ENCODE data around the gene CCNY. TPM values are rescaled to one million over a fixed set of nuclear protein-coding genes. Genes with fewer than 3 reads are reported as not detected.

Gene CCNY
- total RNA-seq, 1 donor from 2014 or later: 41.3 TPM

DNA sequence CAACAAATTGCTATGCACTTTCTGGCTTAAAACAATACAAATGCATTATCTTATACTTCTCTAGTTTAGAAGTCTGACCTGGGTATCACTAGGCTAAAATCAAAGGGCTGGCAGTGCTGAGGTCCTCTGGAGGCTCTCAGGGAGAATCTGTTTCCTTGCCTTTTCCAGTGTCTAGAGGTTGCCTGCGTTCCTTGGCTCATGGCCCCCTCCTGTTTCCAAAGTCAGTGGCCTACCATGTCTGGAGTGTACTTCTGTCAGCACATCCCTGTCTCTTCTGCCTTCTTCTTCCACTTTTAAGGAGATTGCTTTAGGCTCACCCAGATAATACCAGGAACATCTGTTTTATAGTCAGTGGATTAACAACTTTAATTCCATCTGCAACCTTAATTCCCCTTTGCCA lies 52.4 kb downstream of the CCNY start:
- Histone ChIP-seq H3K4me3 (ENCODE audit: low read depth, low read length) (no peak overlapping the region), H3K36me3 (ENCODE audit: control insufficient read depth, insufficient read depth, low read length) (no peaks in the 10 kb centered on the region), H3K27me3 (ENCODE audit: control insufficient read depth, insufficient read depth, low read length) (no peaks in the 10 kb centered on the region)
- TF ChIP-seq, protein P1, sequence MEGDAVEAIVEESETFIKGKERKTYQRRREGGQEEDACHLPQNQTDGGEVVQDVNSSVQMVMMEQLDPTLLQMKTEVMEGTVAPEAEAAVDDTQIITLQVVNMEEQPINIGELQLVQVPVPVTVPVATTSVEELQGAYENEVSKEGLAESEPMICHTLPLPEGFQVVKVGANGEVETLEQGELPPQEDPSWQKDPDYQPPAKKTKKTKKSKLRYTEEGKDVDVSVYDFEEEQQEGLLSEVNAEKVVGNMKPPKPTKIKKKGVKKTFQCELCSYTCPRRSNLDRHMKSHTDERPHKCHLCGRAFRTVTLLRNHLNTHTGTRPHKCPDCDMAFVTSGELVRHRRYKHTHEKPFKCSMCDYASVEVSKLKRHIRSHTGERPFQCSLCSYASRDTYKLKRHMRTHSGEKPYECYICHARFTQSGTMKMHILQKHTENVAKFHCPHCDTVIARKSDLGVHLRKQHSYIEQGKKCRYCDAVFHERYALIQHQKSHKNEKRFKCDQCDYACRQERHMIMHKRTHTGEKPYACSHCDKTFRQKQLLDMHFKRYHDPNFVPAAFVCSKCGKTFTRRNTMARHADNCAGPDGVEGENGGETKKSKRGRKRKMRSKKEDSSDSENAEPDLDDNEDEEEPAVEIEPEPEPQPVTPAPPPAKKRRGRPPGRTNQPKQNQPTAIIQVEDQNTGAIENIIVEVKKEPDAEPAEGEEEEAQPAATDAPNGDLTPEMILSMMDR (IDR thresholded peaks at IDR 0.05; ENCODE audit: insufficient read depth, low read length, poor library complexity, severe bottlenecking): no peak
- no peak for DNase-seq (ENCODE audit: low read depth)

DNA sequence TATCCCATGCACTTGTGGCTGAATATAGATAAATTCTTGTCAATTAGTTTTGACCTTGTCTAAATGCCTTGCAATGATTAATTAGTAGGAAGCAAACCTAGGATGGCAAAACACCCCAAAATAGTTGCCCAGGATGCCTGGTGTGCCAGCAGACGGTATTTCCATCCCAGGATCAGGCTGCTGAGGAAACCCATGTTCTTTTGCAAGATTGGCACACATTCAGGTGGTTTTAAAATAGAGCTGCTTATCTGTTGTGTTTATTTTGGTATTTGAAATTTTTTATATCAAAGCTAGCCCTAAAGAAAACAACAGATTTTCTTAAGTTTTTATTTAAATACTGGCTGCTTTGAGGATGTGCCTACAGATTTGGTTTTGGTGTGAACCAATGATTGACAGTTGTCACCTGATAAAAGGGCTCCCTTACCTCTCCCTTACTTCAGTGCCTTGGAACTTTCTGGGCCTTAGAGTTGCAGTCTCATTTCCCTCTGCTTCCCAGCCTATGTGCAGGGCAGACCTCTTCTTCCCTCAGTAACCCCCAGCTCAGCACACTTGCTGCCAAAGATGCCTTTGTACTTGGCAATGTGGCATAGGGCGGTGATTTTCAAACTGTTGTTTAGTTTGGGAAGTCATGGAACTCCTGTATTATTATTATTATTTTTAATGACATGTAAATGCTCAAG lies 54.0 kb downstream of the CCNY start:
- H3K27me3 ChIP-seq (ENCODE audit: control insufficient read depth, insufficient read depth, low read length): no peaks in the 10 kb centered on the region
- H3K36me3 ChIP-seq (ENCODE audit: control insufficient read depth, insufficient read depth, low read length): no peaks in the 10 kb centered on the region
- TF ChIP-seq, protein P1 (IDR thresholded peaks at IDR 0.05; ENCODE audit: insufficient read depth, low read length, poor library complexity, severe bottlenecking): no peak
- DNase-seq (ENCODE audit: low read depth): no peak
- no peak overlapping the region for H3K4me3 ChIP-seq (ENCODE audit: low read depth, low read length)

DNA sequence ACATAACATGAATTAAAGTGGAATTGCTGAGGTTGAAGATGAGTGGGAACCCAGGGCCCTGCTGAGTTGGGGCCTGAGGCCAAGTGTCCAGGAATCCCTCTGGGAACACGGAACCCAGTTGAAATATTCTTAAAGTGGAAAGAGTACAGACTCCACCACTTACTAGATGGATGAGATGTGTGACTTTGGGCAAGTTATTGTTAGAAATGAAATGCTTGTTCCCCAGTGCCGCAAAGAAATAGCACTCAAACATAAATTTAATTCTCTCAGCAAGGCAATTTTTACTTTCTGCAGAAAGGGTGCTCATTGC lies 54.5 kb downstream of the CCNY start:
- Histone ChIP-seq H3K4me3 (ENCODE audit: low read depth, low read length) (no peak overlapping the region), H3K27me3 (ENCODE audit: control insufficient read depth, insufficient read depth, low read length) (no peaks in the 10 kb centered on the region), H3K36me3 (ENCODE audit: control insufficient read depth, insufficient read depth, low read length) (no peaks in the 10 kb centered on the region)
- DNase-seq (ENCODE audit: low read depth): no peak
- TF ChIP-seq, protein P1 (IDR thresholded peaks at IDR 0.05; ENCODE audit: insufficient read depth, low read length, poor library complexity, severe bottlenecking): no peak

DNA sequence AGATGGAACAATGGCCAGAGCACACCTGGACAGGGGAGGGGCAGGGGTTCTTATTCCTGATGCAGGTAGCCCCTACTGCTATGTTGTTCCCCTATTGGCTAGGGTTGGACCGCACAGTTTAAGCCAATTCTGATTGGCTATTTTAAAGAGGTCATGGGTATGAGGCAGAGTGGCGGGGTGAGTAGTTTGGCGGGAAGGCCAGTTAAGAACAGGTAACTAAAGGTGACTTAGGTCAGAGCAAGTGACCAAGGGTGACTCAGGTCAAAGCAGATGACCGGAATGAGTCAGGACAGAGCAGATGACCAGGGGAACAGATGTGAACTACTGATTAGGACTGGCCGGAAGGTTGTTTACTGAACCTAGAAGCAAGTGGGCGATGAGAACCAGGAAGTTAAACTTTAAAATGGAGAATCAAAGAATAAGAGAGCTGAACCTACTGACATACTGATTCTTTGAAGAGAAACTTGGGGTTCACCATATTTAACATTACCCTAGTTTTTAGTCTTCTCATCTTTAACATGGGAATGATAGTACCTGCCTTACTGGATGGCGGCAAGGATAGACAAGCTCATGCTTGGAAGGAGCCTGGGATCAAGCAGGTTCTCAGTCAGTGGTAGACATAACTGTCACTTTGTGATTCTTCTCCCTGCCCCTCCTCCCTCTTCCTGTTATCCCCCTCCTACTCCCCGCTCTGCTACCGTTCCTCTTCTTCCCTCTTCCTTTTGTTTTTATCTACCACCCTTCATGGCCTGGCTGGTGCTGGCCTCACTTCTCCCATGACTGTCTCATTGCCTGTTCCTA lies 55.0 kb downstream of the CCNY start:
- TF ChIP-seq, protein P1 (IDR thresholded peaks at IDR 0.05; ENCODE audit: insufficient read depth, low read length, poor library complexity, severe bottlenecking): no peak
- no peaks in the 10 kb centered on the region for H3K36me3 ChIP-seq (ENCODE audit: control insufficient read depth, insufficient read depth, low read length)
- H3K4me3 ChIP-seq (ENCODE audit: low read depth, low read length): no peak overlapping the region
- no peak for DNase-seq (ENCODE audit: low read depth)
- no peaks in the 10 kb centered on the region for H3K27me3 ChIP-seq (ENCODE audit: control insufficient read depth, insufficient read depth, low read length)

DNA sequence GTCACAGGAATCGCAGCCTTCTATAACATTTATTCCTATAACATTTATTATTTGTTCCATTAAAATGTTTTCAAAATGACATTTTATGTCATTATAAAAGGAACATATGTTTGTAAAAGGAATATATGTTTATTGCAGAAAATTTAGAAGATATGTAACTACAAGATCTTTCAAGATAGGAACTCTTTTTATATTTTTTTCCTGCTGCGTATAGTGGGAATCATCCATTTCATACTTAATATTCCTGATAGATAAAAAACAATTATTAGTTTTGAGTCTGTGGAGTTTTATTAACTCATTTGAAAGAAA lies 55.6 kb downstream of the CCNY start:
- Histone ChIP-seq H3K27me3 (ENCODE audit: control insufficient read depth, insufficient read depth, low read length) (no peaks in the 10 kb centered on the region), H3K36me3 (ENCODE audit: control insufficient read depth, insufficient read depth, low read length) (no peaks in the 10 kb centered on the region), H3K4me3 (ENCODE audit: low read depth, low read length) (no peak overlapping the region)
- no peak for DNase-seq (ENCODE audit: low read depth)
- TF ChIP-seq, protein P1 (IDR thresholded peaks at IDR 0.05; ENCODE audit: insufficient read depth, low read length, poor library complexity, severe bottlenecking): no peak

All from kidney epithelial cell (primary cell).